Measurements from ENCODE around the gene PACS2. TPM values are rescaled to one million over a fixed set of nuclear protein-coding genes. Genes with fewer than 3 reads are reported as not detected.

The PACS2 gene
- total RNA-seq, 4 donors from 2014 or later = 37.1 to 116 (median 52.2) TPM

DNA sequence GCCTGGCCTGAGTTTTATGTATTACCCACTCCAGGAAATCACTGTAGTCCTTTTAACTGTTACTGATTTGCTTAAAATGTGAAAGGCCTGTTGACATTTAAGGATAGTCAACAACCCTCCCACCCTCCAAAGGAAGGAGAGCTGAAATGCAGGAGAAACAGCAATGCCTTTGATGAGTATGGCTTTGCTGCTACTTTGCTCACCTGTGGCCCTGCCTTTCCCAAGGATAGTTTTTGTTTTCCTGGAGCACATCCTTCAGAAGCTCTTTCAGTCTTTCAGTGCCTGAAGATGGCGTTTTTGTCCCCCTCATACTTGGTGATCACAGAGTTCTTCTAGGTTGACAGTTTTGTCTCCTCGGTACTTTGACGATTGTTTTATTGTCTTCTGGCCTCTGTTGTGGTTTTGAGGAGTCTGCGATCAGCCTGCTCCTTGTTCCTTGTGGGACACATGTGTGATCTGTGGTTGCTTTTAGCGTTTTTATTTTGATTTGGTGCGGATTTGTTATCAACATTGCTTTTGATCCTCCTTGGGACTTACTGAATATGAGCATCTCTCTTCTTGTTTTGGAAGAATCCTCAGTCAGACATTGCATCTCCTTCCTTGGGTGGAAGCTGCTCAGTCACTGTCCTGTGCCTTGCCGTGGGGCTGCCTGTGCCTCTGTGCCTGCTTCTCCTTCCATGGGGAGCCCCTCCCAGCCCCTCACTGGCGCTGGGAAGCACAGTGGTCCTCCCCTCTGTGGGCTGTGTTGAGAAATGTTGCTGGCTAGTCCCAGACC is 17.2 kb downstream of the PACS2 start:
- intact Hi-C loops (cut with DNase I; ENCODE audit: low total_unique reads) = no loop called here
- no peak for TF ChIP-seq POLR2A (IDR thresholded peaks at IDR 0.05)
- TF ChIP-seq, protein P1, sequence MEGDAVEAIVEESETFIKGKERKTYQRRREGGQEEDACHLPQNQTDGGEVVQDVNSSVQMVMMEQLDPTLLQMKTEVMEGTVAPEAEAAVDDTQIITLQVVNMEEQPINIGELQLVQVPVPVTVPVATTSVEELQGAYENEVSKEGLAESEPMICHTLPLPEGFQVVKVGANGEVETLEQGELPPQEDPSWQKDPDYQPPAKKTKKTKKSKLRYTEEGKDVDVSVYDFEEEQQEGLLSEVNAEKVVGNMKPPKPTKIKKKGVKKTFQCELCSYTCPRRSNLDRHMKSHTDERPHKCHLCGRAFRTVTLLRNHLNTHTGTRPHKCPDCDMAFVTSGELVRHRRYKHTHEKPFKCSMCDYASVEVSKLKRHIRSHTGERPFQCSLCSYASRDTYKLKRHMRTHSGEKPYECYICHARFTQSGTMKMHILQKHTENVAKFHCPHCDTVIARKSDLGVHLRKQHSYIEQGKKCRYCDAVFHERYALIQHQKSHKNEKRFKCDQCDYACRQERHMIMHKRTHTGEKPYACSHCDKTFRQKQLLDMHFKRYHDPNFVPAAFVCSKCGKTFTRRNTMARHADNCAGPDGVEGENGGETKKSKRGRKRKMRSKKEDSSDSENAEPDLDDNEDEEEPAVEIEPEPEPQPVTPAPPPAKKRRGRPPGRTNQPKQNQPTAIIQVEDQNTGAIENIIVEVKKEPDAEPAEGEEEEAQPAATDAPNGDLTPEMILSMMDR (IDR thresholded peaks at IDR 0.05) = no peak
- no peaks in the 10 kb centered on the region for H3K36me3 ChIP-seq
- peak overlapping the region in 1 of 2 donors; percentile 16 for H3K27ac ChIP-seq
- DNase-seq = no peak
- H3K27me3 ChIP-seq = no peaks in the 10 kb centered on the region
- peaks cover 0 to 9% of the 10 kb centered on the region in 2 donors for H3K4me1 ChIP-seq
- no peaks in the 10 kb centered on the region for H3K9me3 ChIP-seq
- H3K4me3 ChIP-seq = no peak overlapping the region

DNA sequence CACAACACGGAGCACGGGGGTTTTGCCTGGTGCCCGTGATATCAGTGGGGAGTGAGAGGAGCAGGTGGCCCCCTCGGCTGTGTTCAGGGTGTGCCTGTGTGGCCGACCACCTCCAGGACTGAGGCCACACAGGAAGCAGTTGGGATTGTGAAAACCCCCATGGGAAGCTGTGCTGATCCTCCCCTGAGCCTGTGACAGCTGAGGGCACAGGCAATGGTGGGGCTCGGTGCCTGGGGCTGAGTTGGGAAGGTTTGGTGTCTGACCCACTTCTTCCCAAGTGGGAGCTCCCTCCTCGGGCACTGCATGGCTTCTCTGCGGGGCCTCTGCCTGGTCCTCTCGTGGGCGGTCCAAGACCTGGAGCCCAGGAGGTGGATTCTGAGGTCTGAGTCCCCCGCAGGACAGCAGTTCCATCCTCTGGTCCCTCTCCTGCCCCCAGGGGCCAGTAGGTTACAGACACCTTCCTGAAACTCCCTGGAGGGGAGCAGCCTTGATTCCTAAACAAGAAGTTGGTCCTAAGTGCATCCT is 17.9 kb downstream of the PACS2 start:
- intact Hi-C loops (cut with DNase I; ENCODE audit: low total_unique reads) = no loop called here
- H3K9me3 ChIP-seq = no peaks in the 10 kb centered on the region
- H3K27ac ChIP-seq = no peak overlapping the region
- peaks cover 0 to 9% of the 10 kb centered on the region in 2 donors for H3K4me1 ChIP-seq
- H3K36me3 ChIP-seq = no peaks in the 10 kb centered on the region
- TF ChIP-seq, protein P1 (IDR thresholded peaks at IDR 0.05) = no peak
- no peak for TF ChIP-seq POLR2A (IDR thresholded peaks at IDR 0.05)
- DNase-seq = no peak
- H3K4me3 ChIP-seq = no peak overlapping the region
- no peaks in the 10 kb centered on the region for H3K27me3 ChIP-seq

DNA sequence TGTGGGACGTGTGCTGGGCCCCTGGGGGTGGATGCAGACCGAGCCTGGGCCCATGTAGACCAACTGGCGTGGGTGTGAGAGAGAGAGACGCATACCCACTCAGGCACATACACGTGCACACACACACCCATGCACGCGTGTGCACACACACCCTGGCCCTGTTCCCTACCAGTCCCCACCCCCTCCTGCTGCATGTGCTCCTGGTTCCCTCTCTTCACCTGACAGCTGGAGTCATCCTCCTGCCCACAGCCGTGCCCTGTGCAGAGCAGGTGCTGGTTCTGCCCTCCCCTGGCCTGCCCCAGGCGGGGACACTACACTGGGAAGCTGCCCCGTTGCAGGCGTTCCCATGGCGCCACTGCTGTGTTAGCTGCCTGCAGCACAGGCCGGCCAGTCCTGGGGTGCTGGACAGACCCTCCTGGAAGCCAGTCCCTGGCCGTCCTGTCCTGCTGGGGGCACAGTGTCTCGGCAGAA is 18.5 kb downstream of the PACS2 start:
- intact Hi-C loops (cut with DNase I; ENCODE audit: low total_unique reads) = no loop called here
- Histone ChIP-seq H3K27ac (no peak overlapping the region), H3K9me3 (no peaks in the 10 kb centered on the region), H3K4me3 (no peak overlapping the region), H3K4me1 (peaks cover 0 to 9% of the 10 kb centered on the region in 2 donors), H3K36me3 (no peaks in the 10 kb centered on the region), H3K27me3 (no peaks in the 10 kb centered on the region)
- no peak for DNase-seq
- no peak for TF ChIP-seq POLR2A (IDR thresholded peaks at IDR 0.05)
- TF ChIP-seq, protein P1 (IDR thresholded peaks at IDR 0.05) = no peak

DNA sequence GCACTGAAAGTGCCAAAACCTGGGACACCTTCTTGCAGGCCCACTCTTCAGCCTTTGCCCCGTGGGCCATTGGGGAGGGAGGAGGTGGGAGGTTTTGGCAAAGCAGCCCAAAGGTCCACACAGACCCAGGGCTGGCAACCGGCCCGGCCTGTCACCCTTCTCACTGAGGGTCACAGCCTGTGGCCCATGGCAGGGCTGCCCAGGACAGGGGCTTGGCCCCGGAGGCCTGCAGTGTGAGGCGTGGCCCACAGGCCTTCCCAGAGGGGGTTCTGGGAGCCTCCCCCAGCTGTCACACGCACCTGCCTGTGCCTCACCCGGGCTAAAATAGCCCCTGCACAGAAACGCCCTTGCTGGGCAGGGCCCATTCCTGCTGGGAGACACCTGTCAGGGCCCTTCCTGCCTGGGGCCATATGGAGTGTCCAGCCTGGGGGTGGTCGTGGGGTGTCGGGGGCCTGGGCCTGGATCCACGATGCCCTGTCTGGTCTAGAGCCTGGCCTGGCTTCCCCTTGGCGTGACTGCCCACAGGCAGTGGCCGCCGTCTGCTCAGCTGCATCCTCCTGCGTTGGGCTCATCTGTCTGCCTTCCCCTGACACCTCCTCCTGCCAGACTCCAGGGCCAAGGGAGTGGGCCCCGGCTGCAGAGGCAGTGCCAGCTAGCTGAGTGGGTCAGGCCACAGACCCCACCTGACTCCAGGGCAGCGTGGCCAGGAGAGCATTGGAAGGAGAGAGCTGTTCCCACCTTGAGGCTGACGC is 19.2 kb downstream of the PACS2 start:
- no peak for DNase-seq
- Histone ChIP-seq H3K27ac (no peak overlapping the region), H3K9me3 (no peaks in the 10 kb centered on the region), H3K27me3 (no peaks in the 10 kb centered on the region), H3K4me3 (no peak overlapping the region), H3K36me3 (no peaks in the 10 kb centered on the region), H3K4me1 (peaks cover 0 to 9% of the 10 kb centered on the region in 2 donors)
- TF ChIP-seq, protein P1 (IDR thresholded peaks at IDR 0.05) = no peak
- intact Hi-C loops (cut with DNase I; ENCODE audit: low total_unique reads) = no loop called here
